Measurements from ENCODE around the gene FAM237A. TPM values are rescaled to one million over a fixed set of nuclear protein-coding genes. Genes with fewer than 3 reads are reported as not detected.

FAM237A gene
- total and polyA plus RNA-seq, 10 of the 15 experiments (the other 5 are each of a cell fraction or from before 2014, with no cell fraction given): not detected

GRCh38 chr2:206641226-206641625, 1.1 kb upstream of the FAM237A start:
- Histone ChIP-seq H3K9ac (ENCODE audit: control insufficient read depth, insufficient read depth, low read length) (no peak overlapping the region), H3K27ac (ENCODE audit: control insufficient read depth, insufficient read depth) (no peak overlapping the region), H3K9me3 (replicated peaks; ENCODE audit: control insufficient read depth, insufficient read depth, low read length) (no peaks in the 10 kb centered on the region), H2AFZ (ENCODE audit: control insufficient read depth, low read depth, low read length) (no peak overlapping the region), H3K27me3 (replicated peaks in 1 of 2; ENCODE audit: control insufficient read depth in 2 of 2, insufficient read depth in 2 of 2, low read length in 1 of 2) (no peaks in the 10 kb centered on the region; a peak in 2 of 4 replicates), H3K4me1 (ENCODE audit: control insufficient read depth, insufficient read depth, low read length) (no peaks in the 10 kb centered on the region), H3K4me3 (no peak overlapping the region), H3K79me2 (ENCODE audit: control insufficient read depth, insufficient read depth, low read length) (no peaks in the 10 kb centered on the region), H3K4me2 (ENCODE audit: control insufficient read depth, insufficient read depth) (no peak overlapping the region), H3K36me3 (ENCODE audit: control insufficient read depth in 2 of 2, insufficient read depth in 2 of 2, low read length in 1 of 2) (no peaks in the 10 kb centered on the region), H4K20me1 (ENCODE audit: control insufficient read depth, insufficient read depth) (no peaks in the 10 kb centered on the region)
- intact Hi-C loops (cut with micrococcal nuclease; ENCODE audit: unreplicated experiment) (no loop called here), in situ Hi-C loops (cut with MboI) (no loop called here)
- DNase-seq (ENCODE audit: low read depth, low spot score) (no peak), ATAC-seq (no peak), FAIRE-seq (no peak)
- ChIA-PET CTCF (no interaction called here), POLR2A (no interaction called here), RAD21 (ENCODE audit: unreplicated experiment) (no interaction called here), SMC1A (ENCODE audit: uncharacterized antibody, unreplicated experiment) (no interaction called here)
- no TSS peak for BruUV-seq (replicated peaks)
- no peak for TF ChIP-seq SPI1 (IDR thresholded peaks at IDR 0.05; ENCODE audit: borderline replicate concordance, insufficient read depth, low read depth, low read length)
- no peak for TF ChIP-seq BCL11A (IDR thresholded peaks at IDR 0.05; ENCODE audit: low read depth, low read length)
- no peak for TF ChIP-seq TCF12 (IDR thresholded peaks at IDR 0.05; ENCODE audit: low read depth, low read length)
- no peak for TF ChIP-seq FOXK2 (IDR thresholded peaks at IDR 0.05)
- TF ChIP-seq ZZZ3 (IDR thresholded peaks at IDR 0.05; ENCODE audit: control insufficient read depth, insufficient read length, low read depth): no peak
- WGBS (ENCODE audit: insufficient coverage, insufficient replicate concordance, low lambda C conversion rate, missing lambda C conversion rate): 47% methylated on average over 3 of the region's 3 CpGs

GRCh38 chr2:206647985-206648384, 5.7 kb downstream of the FAM237A start:
- ATAC-seq (no peak), DNase-seq (ENCODE audit: low read depth, low spot score) (no peak), FAIRE-seq (no peak)
- H3K4me2 ChIP-seq (ENCODE audit: control insufficient read depth, insufficient read depth): no peak overlapping the region
- H3K36me3 ChIP-seq (ENCODE audit: control insufficient read depth in 2 of 2, insufficient read depth in 2 of 2, low read length in 1 of 2): no peaks in the 10 kb centered on the region
- no peak overlapping the region for H2AFZ ChIP-seq (ENCODE audit: control insufficient read depth, low read depth, low read length)
- intact Hi-C loops (cut with micrococcal nuclease; ENCODE audit: unreplicated experiment) (no loop called here), in situ Hi-C loops (cut with MboI) (no loop called here)
- H3K4me3 ChIP-seq: no peak overlapping the region
- ChIA-PET RAD21 (ENCODE audit: unreplicated experiment) (no interaction called here), CTCF (interaction anchor here (0.6 kb wide), 1 partner anchor 31 kb away, joined by 3 read pairs; no protein-coding TSS in a partner anchor), SMC1A (ENCODE audit: uncharacterized antibody, unreplicated experiment) (no interaction called here), POLR2A (no interaction called here)
- WGBS (ENCODE audit: insufficient coverage, insufficient replicate concordance, low lambda C conversion rate, missing lambda C conversion rate): 0% methylated on average over 1 of the region's 1 CpG
- no TSS peak for BruUV-seq (replicated peaks)
- H4K20me1 ChIP-seq (ENCODE audit: control insufficient read depth, insufficient read depth): no peaks in the 10 kb centered on the region
- H3K79me2 ChIP-seq (ENCODE audit: control insufficient read depth, insufficient read depth, low read length): no peaks in the 10 kb centered on the region
- no peaks in the 10 kb centered on the region for H3K4me1 ChIP-seq (ENCODE audit: control insufficient read depth, insufficient read depth, low read length)
- H3K27me3 ChIP-seq (replicated peaks in 1 of 2; ENCODE audit: control insufficient read depth in 2 of 2, insufficient read depth in 2 of 2, low read length in 1 of 2): no peaks in the 10 kb centered on the region
- H3K9ac ChIP-seq (ENCODE audit: control insufficient read depth, insufficient read depth, low read length): no peak overlapping the region
- no peaks in the 10 kb centered on the region for H3K9me3 ChIP-seq (replicated peaks; ENCODE audit: control insufficient read depth, insufficient read depth, low read length)
- H3K27ac ChIP-seq (ENCODE audit: control insufficient read depth, insufficient read depth): no peak overlapping the region
- TF ChIP-seq SKIL (IDR thresholded peaks at IDR 0.05; ENCODE audit: low read depth, poor library complexity, severe bottlenecking) (no peak), ASH2L (IDR thresholded peaks at IDR 0.05; ENCODE audit: borderline replicate concordance, low read depth) (no peak), SMAD1 (IDR thresholded peaks at IDR 0.05; ENCODE audit: low read depth, partially characterized antibody) (no peak), ZBTB40 (IDR thresholded peaks at IDR 0.05; ENCODE audit: borderline replicate concordance) (no peak), TCF12 (IDR thresholded peaks at IDR 0.05; ENCODE audit: low read depth, low read length) (no peak), HSF1 (IDR thresholded peaks at IDR 0.05; ENCODE audit: low read depth, low read length) (no peak)
